ENCODE measurements around the gene ANO9. TPM values are rescaled to one million over a fixed set of nuclear protein-coding genes. Genes with fewer than 3 reads are reported as not detected.
A peak's percentile ranks its signal among the peaks of the same experiment; 100 is the strongest.

The ANO9 gene
- total RNA-seq, 1 experiment from 2014 or later = 9.4 TPM

- intact Hi-C loops (cut with micrococcal nuclease) = no loop called here
- Mint-ChIP-seq H3K27me3 (ENCODE audit: insufficient read depth, unreplicated experiment) (peaks cover 13% of the 10 kb centered on the region), H3K4me3 (ENCODE audit: unreplicated experiment) (peak overlapping the region; percentile 72), H3K9me3 (ENCODE audit: unreplicated experiment) (no peaks in the 10 kb centered on the region), H3K27ac (ENCODE audit: low read depth, unreplicated experiment) (no peak overlapping the region), H3K36me3 (ENCODE audit: insufficient read depth, unreplicated experiment) (peaks cover 13% of the 10 kb centered on the region), H3K4me1 (ENCODE audit: insufficient read depth, unreplicated experiment) (peaks cover 17% of the 10 kb centered on the region)
- DNase-seq (ENCODE audit: unreplicated experiment) = no peak
- ChIA-PET POLR2A (interaction anchor here (0.7 to 1.6 kb wide), 2 partner anchors 75 to 146 kb away, joined by 3 to 4 read pairs; no protein-coding TSS in a partner anchor), CTCF (interaction anchor here (0.7 to 1.7 kb wide), 6 partner anchors 29 to 162 kb away, joined by 3 to 6 read pairs (median 3); no protein-coding TSS in a partner anchor)
- no peak for TF ChIP-seq CTCF (IDR thresholded peaks at IDR 0.05; ENCODE audit: unreplicated experiment)
- no TSS peak for BruUV-seq (replicated peaks)
Observed at GRCh38 chr11:368414-369335, 73.1 kb downstream of the ANO9 start.

GRCh38 chr11:367956-368413 lies 73.8 kb downstream of the ANO9 start:
- no peaks in the 10 kb centered on the region for H3K9me3 Mint-ChIP-seq (ENCODE audit: unreplicated experiment)
- H3K36me3 Mint-ChIP-seq (ENCODE audit: insufficient read depth, unreplicated experiment) = peaks cover 9% of the 10 kb centered on the region
- TF ChIP-seq CTCF (IDR thresholded peaks at IDR 0.05; ENCODE audit: unreplicated experiment) = no peak
- H3K27ac Mint-ChIP-seq (ENCODE audit: low read depth, unreplicated experiment) = no peak overlapping the region
- peaks cover 13% of the 10 kb centered on the region for H3K27me3 Mint-ChIP-seq (ENCODE audit: insufficient read depth, unreplicated experiment)
- no TSS peak for BruUV-seq (replicated peaks)
- DNase-seq (ENCODE audit: unreplicated experiment) = no peak
- intact Hi-C loops (cut with micrococcal nuclease) = no loop called here
- peaks cover 17% of the 10 kb centered on the region for H3K4me1 Mint-ChIP-seq (ENCODE audit: insufficient read depth, unreplicated experiment)
- ChIA-PET CTCF (interaction anchor here (0.7 to 1.7 kb wide), 5 partner anchors 28 to 81 kb away, joined by 3 to 6 read pairs (median 3); no protein-coding TSS in a partner anchor), POLR2A (interaction anchor here (0.7 to 1.6 kb wide), 2 partner anchors 75 to 147 kb away, joined by 3 to 4 read pairs; no protein-coding TSS in a partner anchor)
- peak overlapping the region; percentile 72 for H3K4me3 Mint-ChIP-seq (ENCODE audit: unreplicated experiment)

Other genes with a start within 250 kb of the ANO9 start
- gene SCGB1C1, start 248.9 kb downstream of the ANO9 start, total RNA-seq (2022) = not detected in 2 replicates
- gene BET1L, start 234.6 kb downstream of the ANO9 start, total RNA-seq (2022) = 65.3 and 66.1 TPM in 2 replicates
- gene RIC8A, start 234.3 kb downstream of the ANO9 start, total RNA-seq (2022) = 93.3 and 109 TPM in 2 replicates
- gene SIRT3, start 205.7 kb downstream of the ANO9 start, total RNA-seq (2022) = 19.8 and 20.5 TPM in 2 replicates
- gene PSMD13, start 205.0 kb downstream of the ANO9 start, total RNA-seq (2022) = 86.8 and 103 TPM in 2 replicates
- not detected in 2 replicates for gene NLRP6, start 163.6 kb downstream of the ANO9 start, total RNA-seq (2022)
- gene PGGHG, start 152.9 kb downstream of the ANO9 start, total RNA-seq (2022) = 6.3 and 8.5 TPM in 2 replicates
- gene IFITM5, start 142.5 kb downstream of the ANO9 start, total RNA-seq (2022) = not detected in 2 replicates
- 288 and 314 TPM in 2 replicates for gene IFITM2, start 134.2 kb downstream of the ANO9 start, total RNA-seq (2022)
- gene IFITM1, start 128.0 kb downstream of the ANO9 start, total RNA-seq (2022) = 1.8 and 4.8 TPM in 2 replicates
- 415 and 497 TPM in 2 replicates for gene IFITM3, start 121.2 kb downstream of the ANO9 start, total RNA-seq (2022)
- gene B4GALNT4, start 72.5 kb downstream of the ANO9 start, total RNA-seq (2022) = 20.0 and 25.9 TPM in 2 replicates
- 129 and 177 TPM in 2 replicates for gene PKP3, start 47.8 kb downstream of the ANO9 start, total RNA-seq (2022)
- gene SIGIRR, start 27.0 kb downstream of the ANO9 start, total RNA-seq (2022) = 6.2 and 7.7 TPM in 2 replicates
- 28.2 and 29.4 TPM in 2 replicates for gene PTDSS2, start 8.3 kb upstream of the ANO9 start, total RNA-seq (2022)
- 288 TPM in 2 replicates for gene RNH1, start 65.2 kb upstream of the ANO9 start, total RNA-seq (2022)
- 115 and 123 TPM in 2 replicates for gene HRAS, start 93.6 kb upstream of the ANO9 start, total RNA-seq (2022)
- gene LRRC56, start 95.5 kb upstream of the ANO9 start, total RNA-seq (2022) = 0.54 and 0.75 TPM in 2 replicates
- gene LMNTD2, start 118.7 kb upstream of the ANO9 start, total RNA-seq (2022) = 6.1 and 8.0 TPM in 2 replicates
- 11.4 and 13.3 TPM in 2 replicates for gene RASSF7, start 119.0 kb upstream of the ANO9 start, total RNA-seq (2022)
- gene PHRF1, start 134.5 kb upstream of the ANO9 start, total RNA-seq (2022) = 29.9 and 31.8 TPM in 2 replicates
- gene IRF7, start 173.9 kb upstream of the ANO9 start, total RNA-seq (2022) = 7.7 and 9.5 TPM in 2 replicates
- gene CDHR5, start 182.9 kb upstream of the ANO9 start, total RNA-seq (2022) = not detected in 2 replicates
- not detected in 2 replicates for gene SCT, start 185.2 kb upstream of the ANO9 start, total RNA-seq (2022)
- gene DRD4, start 195.3 kb upstream of the ANO9 start, total RNA-seq (2022) = 0.44 and 1.3 TPM in 2 replicates

All from MCF 10A (cell line).